Thyroid gland (tissue), 4 donors: ENCODE data around the gene CD53. TPM values are rescaled to one million over a fixed set of nuclear protein-coding genes. Genes with fewer than 3 reads are reported as not detected.
A peak's percentile ranks its signal among the peaks of the same experiment; 100 is the strongest.
"Not testable (repeated sequence)": the region's sequence is repeated elsewhere in the genome, so short reads cannot be mapped to it uniquely, and the experiment has no call there.

Experiments used
- DNase-seq, 2 donors: peaks; one replicate each; pipeline ENCODE4 v3.0.0-alpha.2; 2019
- H3K27ac ChIP-seq, 3 donors: fragments of 200-600 bp; sonication (generic); 1 replicate in 2 of 3; 2 replicates in 1 of 3; pipeline ENCODE4 v1.5.1; 2016 to 2019; ENCODE audit warnings: mild to moderate bottlenecking in 1 of 3, moderate library complexity in 1 of 3
- H3K27me3 ChIP-seq: fragments of 200-600 bp; sonication (generic); one replicate; pipeline ENCODE4 v1.5.1; 2019
- H3K36me3 ChIP-seq, 2 donors: fragments of 200-600 bp; sonication (generic); one replicate each; pipeline ENCODE4 v1.5.1; 2016 to 2019
- H3K4me1 ChIP-seq, 2 donors: fragments of 200-600 bp; sonication (generic); one replicate each; pipeline ENCODE4 v1.5.1; 2017 to 2019
- H3K4me3 ChIP-seq, 3 donors: fragments of 200-600 bp; sonication (generic); replicated peaks in 1 of 3; 1 replicate in 2 of 3; 2 replicates in 1 of 3; pipeline ENCODE4 v1.5.1; 2016; ENCODE audit warnings: mild to moderate bottlenecking in 1 of 3
- H3K9me3 ChIP-seq: fragments of 200-600 bp; sonication (generic); one replicate; pipeline ENCODE4 v1.5.1; 2017
- CTCF ChIP-seq, 6 experiments: fragments of 200-600 bp in 3 of 6; fragments of 450-650 bp in 3 of 6; sonication (generic) in 3 of 6; IDR thresholded peaks; one replicate each; pipeline ENCODE4 v1.5.1; 2016 to 2019; ENCODE audit warnings: antibody characterized with exemption in 6 of 6, mild to moderate bottlenecking in 2 of 6, inconsistent platforms in 1 of 6, moderate library complexity in 1 of 6
- POLR2A ChIP-seq, 2 donors: fragments of 450-650 bp; IDR thresholded peaks; one replicate each; pipeline ENCODE4 v1.6.1; 2017; ENCODE audit warnings: antibody characterized with exemption in 2 of 2, mild to moderate bottlenecking in 2 of 2, moderate library complexity in 1 of 2
- WGBS, 2 donors: methylation state at CpG; one replicate each; pipeline ENCODE4 v1.1.5; 2017; 5-methylcytosine and 5-hydroxymethylcytosine counted together
- intact Hi-C: fragments of 100-400 bp; cut with DNase I; formaldehyde crosslinking; loops from one replicate; pipeline ENCODE4 v1.15.1; 2023
- total RNA-seq, 4 donors: library from RNA; depleted of rRNA; stranded (reverse); fragments of >200 nt; gene quantifications; one replicate each; pipeline ENCODE4 v1.2.3, GENCODE V29; 2016

CD53 gene, protein sequence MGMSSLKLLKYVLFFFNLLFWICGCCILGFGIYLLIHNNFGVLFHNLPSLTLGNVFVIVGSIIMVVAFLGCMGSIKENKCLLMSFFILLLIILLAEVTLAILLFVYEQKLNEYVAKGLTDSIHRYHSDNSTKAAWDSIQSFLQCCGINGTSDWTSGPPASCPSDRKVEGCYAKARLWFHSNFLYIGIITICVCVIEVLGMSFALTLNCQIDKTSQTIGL
- total RNA-seq = 10 to 100 TPM; 11.6 to 31.0 (median 13.9) TPM

- no peak within 1 kb of the TSS for H3K27ac ChIP-seq
- no peaks in the 10 kb centered on the region for H3K27me3 ChIP-seq
- TF ChIP-seq CTCF (IDR thresholded peaks at IDR 0.05) = no peak
- peak in 1 of 2 donors; percentile 14 for TF ChIP-seq POLR2A (IDR thresholded peaks at IDR 0.05)
- no peak for DNase-seq
- H3K4me1 ChIP-seq = peaks cover 0 to 8% of the 10 kb centered on the region in 2 donors
- intact Hi-C loops = no loop called here
- no peaks in the 10 kb centered on the region for H3K36me3 ChIP-seq
- no peaks in the 10 kb centered on the region for H3K9me3 ChIP-seq
- H3K4me3 ChIP-seq = no peak within 1 kb of the TSS
- 63 to 73% methylated on average over 11 of the region's 11 CpGs for WGBS, 2 donors
These were observed at the start of gene CD53 for GRCh38 chr1:110872745-110873720. Gene CD53 (plus strand): TSS chr1:110873148. CDS start chr1:110891409, 18,261 bp downstream.

- DNase-seq = no peak
- H3K27me3 ChIP-seq = no peaks in the 10 kb centered on the region
- no peak for TF ChIP-seq POLR2A (IDR thresholded peaks at IDR 0.05)
- TF ChIP-seq CTCF (IDR thresholded peaks at IDR 0.05) = no peak
- WGBS, 2 donors = 92 to 98% methylated on average over 4 of the region's 4 CpGs
- H3K9me3 ChIP-seq = no peaks in the 10 kb centered on the region
- no peaks in the 10 kb centered on the region for H3K4me1 ChIP-seq
- H3K27ac ChIP-seq = no peak overlapping the region
- H3K4me3 ChIP-seq = no peak overlapping the region
- H3K36me3 ChIP-seq = no peaks in the 10 kb centered on the region
- intact Hi-C loops = no loop called here
These were observed 48.8 kb upstream of the CD53 start for GRCh38 chr1:110824192-110824591.

- H3K4me1 ChIP-seq = no peaks in the 10 kb centered on the region
- no peaks in the 10 kb centered on the region for H3K27me3 ChIP-seq
- H3K9me3 ChIP-seq = no peaks in the 10 kb centered on the region
- intact Hi-C loops = no loop called here
- no peak overlapping the region for H3K4me3 ChIP-seq
- 44 to 54% methylated on average over 5 of the region's 5 CpGs for WGBS, 2 donors
- TF ChIP-seq POLR2A (IDR thresholded peaks at IDR 0.05) (no peak), CTCF (IDR thresholded peaks at IDR 0.05) (peak in 3 of 6 experiments; percentile 20 to 43 (median 26))
- no peak overlapping the region for H3K27ac ChIP-seq
- H3K36me3 ChIP-seq = no peaks in the 10 kb centered on the region
- no peak for DNase-seq
These were observed 42.9 kb upstream of the CD53 start for GRCh38 chr1:110829955-110830553.

DNA sequence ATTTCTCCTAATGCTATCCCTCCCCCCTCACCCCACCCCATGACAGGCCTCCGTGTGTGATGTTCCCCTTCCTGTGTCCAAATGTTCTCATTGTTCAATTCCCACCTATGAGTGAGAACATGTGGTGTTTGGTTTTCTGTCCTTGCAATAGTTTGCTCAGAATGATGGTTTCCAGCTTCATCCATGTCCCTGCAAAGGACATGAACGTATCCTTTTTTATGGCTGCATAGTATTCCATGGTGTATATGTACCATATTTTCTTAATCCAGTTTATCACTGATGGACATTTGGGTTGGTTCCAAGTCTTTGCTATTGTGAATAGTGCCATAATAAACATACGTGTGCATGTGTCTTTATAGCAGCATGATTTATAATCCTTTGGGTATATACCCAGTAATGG lies 39.2 kb upstream of the CD53 start:
- WGBS, 2 donors = 88% methylated on average over 3 of the region's 3 CpGs

DNA sequence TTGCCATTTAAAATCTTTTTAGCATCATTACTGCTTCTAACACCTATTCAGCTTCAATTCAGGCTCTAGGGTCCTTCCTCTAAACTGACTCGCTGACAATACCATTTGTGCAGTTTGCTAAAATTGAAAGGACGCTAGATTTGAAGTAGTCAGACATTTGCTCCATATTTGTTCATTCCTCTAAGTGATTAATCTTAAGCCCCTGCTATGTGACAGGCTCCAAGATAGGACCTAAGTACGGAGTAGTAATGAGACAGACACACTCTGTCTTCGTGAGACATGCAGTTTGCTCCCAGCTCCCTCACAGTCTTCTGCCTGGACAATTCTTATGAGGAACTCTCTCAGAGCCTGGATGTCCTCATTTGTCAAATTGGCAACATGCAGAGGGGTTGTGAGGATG lies 26.1 kb upstream of the CD53 start:
- no peak overlapping the region for H3K4me3 ChIP-seq
- H3K4me1 ChIP-seq = no peaks in the 10 kb centered on the region
- no peaks in the 10 kb centered on the region for H3K9me3 ChIP-seq
- no peak overlapping the region for H3K27ac ChIP-seq
- intact Hi-C loops = no loop called here
- TF ChIP-seq CTCF (IDR thresholded peaks at IDR 0.05) = no peak
- TF ChIP-seq POLR2A (IDR thresholded peaks at IDR 0.05) = no peak
- WGBS, 2 donors = 70 to 74% methylated on average over 4 of the region's 4 CpGs
- H3K27me3 ChIP-seq = no peaks in the 10 kb centered on the region
- DNase-seq = no peak
- H3K36me3 ChIP-seq = no peaks in the 10 kb centered on the region

More for the DNA sequence above, 39.2 kb upstream of the CD53 start:
- intact Hi-C loops, DNase-seq, H3K9me3 ChIP-seq, H3K27me3 ChIP-seq, H3K4me1 ChIP-seq, H3K4me3 ChIP-seq, H3K27ac ChIP-seq, H3K36me3 ChIP-seq: not testable (repeated sequence)
